ENCODE results near the gene SSC4D.
"Not testable (repeated sequence)": the region's sequence is repeated elsewhere in the genome, so short reads cannot be mapped to it uniquely, and the experiment has no call there.

The SSC4D gene

DNA sequence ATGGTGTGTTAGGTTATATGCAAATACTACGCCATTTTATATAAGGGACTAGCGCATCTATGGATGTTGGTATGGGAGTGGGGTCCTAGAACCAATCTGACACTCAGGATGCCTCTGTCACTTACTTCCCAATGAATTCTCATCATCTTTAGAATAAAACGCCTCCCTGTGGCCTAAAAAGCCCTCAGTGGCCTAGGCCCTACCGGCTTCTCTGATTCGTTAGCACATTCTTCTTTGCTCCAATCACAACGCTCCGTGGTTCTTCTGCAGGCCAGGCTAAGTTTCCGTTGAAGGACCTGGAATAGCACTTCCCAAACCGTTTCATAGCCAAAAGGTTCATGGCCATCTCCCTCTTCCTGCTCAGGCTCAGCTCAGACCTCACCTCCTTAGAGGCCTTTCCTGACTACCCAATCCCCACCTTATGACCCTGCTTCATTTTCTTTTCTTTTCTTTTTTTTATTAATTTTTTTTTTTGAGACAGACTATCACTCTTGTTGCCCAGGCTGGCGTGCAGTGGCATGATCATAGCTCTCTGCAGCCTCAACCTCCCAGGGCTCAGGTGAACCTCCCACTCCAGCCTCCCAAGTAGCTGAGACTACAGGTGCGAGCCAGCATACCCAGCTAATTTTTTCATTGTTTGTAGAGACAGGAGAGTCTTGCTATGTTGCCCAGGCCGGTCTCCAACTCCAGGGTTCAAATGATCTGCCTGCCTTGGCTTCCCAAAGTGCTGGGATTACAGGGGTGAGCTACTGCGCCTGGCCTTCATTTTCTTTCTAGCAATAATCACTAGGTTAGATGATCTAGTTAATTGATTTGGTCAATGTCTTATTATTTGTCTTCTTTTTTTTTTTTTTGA is 26.2 kb downstream of the SSC4D start:
- DNase-seq (ENCODE audit: low read depth in 3 of 3), result no peak

DNA sequence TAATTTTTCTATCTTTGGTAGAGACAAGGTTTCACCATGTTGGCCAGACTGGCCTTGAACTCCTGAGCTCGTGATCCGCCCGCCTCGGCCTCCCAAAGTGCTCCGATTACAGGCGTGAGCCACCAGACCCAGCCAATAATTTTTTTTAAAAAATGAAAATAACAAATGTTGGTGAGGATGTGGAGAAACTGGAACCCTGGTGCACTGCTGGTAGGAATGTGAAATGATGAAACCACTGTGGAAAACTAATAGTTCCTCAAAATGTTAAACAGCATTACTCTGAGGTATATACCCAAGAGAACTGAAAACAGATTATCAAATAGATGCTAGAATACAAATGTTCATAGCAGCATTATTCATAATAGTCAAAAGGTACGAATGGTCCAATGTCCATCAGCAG is 27.7 kb downstream of the SSC4D start:
- no peak for DNase-seq (ENCODE audit: low read depth in 3 of 3)

DNA sequence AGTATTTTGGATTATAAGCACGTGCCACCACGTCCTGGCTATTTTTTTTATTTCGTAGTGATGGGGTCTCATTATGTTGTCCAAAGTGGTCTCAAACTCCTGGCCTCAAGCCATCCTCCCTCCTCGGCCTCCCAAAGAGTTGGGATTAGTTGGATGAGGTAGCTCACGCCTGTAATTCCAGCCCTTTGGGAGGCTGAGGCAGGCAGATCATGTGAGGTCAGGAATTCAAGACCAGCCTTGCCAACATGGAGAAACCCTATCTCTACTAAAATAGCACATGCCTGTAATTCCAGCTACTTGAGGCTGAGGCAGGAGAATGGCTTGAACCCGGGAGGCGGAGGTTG is 28.9 kb downstream of the SSC4D start:
- no peak for DNase-seq (ENCODE audit: low read depth in 3 of 3)

DNA sequence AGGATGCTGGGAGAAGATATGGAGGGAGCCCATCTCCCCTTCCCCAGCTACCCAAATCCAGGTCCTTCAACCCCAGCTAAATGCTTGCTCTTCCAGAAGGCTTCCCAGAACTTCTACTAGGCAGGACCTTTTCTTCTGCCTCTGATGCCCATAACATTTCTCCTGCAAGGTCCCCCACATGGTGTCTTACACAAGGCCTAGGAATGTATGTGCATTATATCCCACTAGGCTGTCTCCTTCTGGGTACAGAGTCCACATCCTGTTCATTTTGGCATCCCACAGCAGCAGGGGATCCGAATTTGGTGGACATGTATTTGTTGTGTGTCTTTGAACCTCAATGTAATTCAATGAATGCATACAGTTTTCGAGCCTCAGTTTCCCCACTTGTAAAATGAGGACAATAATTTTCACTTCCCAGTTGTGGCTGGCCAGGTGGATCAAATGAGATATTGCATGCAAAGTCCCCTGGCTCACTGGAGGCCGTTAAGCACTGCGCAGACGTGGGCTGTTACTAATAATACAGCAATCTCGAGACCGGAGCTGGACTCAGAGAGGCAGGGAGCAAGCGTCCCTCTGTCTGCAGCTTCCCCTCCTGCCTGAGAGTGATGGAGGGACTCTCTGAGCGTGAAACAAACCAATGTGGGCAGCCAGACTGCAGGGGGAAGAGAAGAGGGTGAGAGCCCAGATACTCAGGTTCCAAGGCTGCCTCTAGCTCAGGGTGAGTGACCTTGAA is 32.1 kb downstream of the SSC4D start:
- DNase-seq (ENCODE audit: low read depth in 3 of 3), result no peak

DNA sequence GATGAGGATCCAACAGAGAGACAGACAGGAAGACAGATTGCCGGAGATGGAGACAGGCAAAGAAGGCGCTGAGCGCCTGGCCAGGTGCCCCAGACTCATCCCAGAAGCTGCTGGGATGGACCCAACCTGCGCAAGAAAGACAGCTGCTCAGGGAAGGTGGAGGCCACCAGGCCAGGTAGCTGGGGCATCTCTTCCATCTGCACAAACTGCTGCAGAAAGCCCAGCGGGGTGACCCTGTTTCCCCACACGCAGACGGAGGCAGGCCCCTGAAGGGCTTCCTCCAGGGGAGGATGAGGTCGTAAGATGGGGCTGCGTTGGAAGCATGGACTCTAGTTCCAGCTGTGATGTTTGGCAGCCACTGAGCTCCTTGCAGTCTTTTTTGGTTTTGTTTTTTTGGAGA is 34.2 kb downstream of the SSC4D start:
- no peak for DNase-seq (ENCODE audit: low read depth in 3 of 3)

DNA sequence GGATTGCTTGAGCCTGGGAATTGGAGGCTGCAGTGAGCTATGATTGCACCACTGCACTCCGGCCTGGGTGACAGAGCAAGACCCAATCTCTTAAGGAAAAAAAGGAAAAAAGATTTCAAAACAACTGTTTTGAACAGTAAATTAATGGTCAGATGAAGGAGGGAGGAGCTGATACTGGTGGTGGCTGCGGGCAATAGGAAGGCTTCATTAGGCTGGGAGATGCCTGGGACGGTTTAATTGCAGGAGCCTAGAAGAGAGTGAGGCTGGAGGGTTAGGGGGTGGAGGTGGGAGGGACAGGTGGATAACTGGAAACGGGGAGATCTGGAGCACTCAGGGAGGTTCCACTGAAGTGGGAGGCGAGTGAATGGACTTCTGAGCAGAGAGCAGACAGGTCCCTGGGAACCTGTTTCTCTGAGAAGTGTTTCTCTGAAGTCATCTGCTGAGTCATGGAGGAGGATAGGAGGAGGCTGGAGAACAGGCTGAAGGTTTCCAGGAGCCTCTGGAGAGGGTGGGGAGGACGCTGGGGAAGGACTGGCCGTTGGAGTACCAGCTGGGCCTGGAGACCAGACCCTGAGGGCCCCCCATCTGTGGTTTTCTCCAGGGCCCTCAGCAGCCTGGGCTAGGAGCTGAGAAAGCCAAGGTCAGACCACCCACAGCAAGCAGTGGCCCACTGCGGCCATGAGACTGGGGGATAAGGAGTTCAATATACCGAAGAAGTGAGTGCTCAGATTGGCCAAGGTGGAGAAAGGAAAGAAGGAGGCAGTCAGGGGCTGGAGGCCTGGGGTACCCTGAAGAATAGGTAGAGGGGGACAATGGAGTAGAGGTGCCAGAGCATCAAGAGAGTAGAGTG is 36.3 kb downstream of the SSC4D start:
- no peak for DNase-seq (ENCODE audit: low read depth in 3 of 3)

DNA sequence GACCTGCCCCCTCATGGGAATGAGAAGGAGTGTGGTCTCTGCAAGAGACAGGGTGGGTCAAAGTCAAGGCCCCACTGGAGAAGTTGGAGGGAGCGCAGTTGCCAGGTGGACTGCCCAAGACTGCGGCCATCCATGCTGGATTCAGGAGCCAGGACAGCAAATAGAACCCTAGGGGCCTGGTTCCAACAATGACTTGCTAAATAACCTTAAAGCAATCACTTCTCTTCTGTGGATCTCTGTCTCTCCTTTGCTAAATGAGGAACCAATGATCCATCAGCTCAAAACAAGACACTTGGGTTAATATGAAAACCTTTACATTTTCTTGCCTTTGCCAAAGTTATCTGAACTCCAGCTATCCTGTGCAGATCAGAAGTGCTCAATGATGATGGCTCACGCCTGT is 38.1 kb downstream of the SSC4D start:
- DNase-seq (ENCODE audit: low read depth in 3 of 3), result no peak

DNA sequence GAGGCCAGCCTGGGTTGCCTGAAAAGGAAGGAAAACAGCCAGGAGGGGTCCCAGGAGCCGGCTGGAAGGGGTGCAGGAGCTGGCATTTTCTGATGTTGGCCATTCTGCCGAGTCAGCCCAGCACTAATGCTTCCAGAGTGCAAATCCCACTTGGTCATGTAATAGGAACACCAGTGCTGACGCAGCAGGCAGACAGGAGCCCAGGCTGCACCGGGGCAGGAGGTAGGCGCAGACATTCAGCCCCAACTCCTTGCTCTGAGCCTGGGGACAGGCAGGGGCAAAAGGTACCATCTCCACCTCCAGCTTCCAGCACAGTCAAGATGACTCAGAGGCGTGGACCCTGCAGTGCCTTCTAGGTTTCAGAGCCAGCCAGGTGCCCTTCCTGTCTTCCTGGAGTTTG is 40.5 kb downstream of the SSC4D start:
- DNase-seq (ENCODE audit: low read depth in 3 of 3), result no peak

DNA sequence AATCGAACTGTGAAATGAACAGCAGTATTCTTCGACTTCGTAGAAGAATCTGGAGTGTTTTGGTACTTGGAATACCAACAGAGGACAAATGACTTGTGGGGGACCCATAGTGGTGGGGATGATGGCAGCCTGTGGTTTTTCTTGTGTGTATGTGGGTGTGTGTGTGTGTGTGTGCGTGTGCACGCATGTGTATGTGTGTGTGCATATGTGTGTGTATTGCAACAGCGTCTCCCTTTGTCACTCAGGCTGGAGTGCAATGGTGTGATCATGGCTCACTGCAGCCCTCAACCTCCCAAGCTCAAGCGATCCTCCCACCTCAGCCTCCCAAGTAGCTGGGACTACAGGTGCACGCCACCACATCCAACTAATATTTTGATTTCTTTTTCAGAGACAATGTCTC is 41.3 kb downstream of the SSC4D start:
- no peak for DNase-seq (ENCODE audit: low read depth in 3 of 3)

DNA sequence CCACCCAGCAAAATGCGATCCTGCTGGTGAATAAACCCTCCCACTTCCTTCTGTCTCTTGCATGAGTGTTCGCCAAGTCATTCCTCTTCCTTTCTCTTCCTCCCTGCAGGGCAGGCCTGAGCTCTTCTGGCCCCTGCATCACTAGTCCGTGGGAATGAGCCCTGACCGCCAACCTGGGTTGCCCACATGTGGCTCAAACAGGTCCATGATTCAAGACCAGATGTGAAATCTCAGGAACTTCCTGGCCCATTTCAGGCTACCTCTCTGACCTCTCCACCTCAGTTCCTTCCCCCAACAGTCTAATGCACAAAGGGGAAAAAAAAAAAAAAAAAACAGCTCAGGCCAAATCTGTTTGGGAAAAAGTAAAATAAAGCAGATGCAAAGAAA is 45.3 kb downstream of the SSC4D start:
- no peak for DNase-seq (ENCODE audit: low read depth in 3 of 3)

DNA sequence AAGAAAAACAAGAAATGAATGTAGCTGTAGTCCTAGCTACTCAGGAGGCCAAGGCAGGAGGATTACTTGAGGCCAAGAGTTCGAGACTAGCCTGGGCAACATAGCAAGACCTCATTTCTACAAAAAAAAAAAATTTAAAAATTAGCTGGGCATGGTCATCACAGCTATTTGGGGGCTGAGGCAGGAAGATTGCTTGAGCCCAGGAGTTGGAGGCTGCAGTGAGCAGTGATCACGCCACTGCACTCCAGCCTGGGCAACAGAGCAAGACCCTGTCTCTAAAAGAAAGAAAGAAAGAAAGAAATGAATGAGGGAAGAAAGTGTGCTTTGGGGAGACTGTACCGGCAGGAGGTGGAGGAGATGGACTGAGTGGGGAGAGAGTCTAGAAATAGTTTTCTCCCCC is 45.7 kb downstream of the SSC4D start:
- DNase-seq (ENCODE audit: low read depth in 3 of 3), result not testable (repeated sequence)

DNA sequence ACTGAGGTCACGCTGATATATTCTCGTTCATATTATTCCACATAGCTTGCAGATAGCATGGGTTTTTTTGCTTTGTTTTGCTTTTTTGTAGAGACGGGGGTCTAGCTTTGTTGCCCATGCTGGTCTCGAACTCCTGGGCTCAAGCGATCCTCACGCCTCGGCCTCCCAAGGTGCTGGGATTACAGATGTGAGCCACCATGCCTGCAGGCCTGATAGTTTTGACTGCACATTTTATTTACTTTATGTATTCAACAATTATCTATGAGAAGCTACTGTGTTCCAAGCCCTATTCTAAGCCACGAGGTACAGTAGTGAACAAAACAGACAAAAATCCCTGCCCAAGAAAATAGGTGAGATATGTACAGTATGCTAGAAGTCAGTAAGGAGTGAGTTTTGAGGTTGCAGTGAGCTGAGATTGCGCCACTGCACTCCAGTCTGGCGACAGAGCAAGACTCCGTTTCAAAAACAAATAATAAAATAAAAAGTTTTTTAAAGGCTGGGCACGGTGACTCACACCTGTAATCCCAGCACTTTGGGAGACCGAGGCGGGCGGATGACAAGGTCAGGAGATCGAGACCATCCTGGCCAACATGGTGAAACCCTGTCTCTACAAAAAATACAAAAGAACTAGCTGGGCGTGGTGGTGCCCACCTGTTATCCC is 49.4 kb downstream of the SSC4D start:
- no peak for DNase-seq (ENCODE audit: low read depth in 3 of 3)

DNA sequence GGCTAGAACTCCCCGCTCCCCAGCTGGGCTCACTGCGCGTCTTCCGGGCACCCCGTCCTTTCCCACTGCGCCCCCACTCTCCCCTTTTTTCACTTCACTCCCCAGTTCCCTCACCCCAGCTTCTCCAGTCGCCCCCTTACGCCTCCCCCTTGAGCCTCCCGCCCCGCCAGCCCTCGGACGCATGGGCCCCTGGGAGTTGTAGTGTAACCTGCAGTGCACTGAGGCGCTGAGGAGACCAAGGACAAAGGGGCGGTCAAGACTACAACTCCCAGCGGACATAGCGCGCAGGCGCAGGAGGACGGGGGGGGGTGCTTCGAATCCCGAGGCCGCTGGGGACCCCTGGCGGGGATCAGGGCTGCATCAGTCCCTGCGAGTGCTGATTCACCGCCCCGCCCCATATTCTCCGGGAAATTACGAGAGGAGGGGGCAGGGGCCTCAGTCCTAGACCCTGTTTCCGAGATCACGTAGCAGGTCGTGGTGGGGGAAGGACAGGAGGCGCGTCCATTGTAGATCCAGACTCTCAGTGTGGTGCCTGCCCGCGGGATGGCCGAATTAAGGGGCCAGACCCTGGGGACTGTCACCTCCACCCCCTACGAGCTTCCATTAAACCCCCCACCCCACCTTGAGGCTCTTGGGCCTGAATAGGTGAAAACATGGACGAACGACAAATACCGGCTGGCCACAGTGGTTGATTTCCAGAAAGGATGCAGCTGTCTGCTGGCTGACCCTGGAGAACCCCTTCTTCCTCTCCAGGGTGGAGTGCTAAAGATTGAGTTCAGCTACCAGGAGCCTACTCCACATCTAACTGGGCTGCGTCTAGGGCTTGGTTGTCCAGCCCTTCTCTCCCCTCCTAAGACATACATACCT is 50.2 kb downstream of the SSC4D start:
- peak; percentile 88 to 91 (median 88) for DNase-seq (ENCODE audit: low read depth in 3 of 3)

DNA sequence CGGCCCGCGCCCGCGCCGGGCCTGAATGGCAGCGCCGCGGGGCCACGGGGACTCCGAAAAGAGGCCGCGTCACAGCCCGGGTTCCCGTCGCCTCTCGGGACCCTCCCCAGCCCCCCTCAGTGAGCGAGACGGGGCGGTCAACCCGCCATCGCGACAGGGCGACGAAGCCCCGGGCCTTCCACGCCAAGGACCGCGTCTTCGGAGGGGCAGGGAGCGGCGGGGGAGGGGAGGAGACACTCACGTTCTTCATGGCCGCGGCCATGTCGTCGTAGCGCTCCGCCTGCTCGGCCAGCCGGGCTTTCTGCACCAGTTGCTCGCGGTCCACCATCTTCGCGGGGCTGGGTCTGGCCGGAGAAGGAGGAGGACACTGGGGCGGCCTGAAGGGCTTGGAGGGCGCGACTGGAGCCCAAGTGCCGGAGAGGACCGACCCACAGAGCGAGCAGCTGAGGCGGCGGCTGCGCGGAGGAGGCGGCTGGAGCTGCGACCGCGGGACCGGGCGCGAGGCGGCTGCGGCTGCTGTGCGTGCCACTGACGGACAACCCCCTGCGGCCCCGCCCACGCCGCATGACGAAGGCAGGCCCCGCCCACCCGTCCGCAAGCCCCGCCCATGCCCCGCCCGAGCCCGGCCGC is 50.9 kb downstream of the SSC4D start, which contains the start of gene YWHAG:
YWHAG (minus strand) TSS at position 511 of the 630 bp plus-strand sequence; CDS start at position 328, 183 bp downstream.
- DNase-seq (ENCODE audit: low read depth in 3 of 3), result peak; percentile 70 to 85 (median 83)

DNA sequence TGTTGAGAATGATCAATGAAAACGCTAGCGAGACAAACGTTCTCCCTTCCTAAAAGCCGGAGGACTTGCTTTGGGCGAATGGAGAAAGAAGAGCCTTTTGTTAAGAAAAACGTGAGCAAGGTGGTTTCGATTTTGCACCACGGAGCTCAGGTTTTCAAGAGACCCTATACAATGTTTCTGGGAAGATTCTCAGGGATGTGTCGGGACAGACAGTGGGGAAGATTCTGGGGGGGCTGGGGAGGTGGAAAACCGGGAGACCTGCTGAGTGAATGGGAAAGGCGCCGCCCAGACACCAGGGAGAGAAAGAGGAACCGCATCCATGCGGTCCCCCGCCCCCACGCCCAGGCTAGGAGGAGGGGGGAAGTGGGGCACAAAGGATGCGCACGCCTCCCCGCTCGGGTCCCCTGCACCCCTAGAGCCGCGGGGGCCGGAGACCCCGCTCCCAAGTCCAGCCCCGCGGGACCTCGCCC is 51.5 kb downstream of the SSC4D start:
- DNase-seq (ENCODE audit: low read depth in 3 of 3), result peak; percentile 17 to 47 (median 19)

DNA sequence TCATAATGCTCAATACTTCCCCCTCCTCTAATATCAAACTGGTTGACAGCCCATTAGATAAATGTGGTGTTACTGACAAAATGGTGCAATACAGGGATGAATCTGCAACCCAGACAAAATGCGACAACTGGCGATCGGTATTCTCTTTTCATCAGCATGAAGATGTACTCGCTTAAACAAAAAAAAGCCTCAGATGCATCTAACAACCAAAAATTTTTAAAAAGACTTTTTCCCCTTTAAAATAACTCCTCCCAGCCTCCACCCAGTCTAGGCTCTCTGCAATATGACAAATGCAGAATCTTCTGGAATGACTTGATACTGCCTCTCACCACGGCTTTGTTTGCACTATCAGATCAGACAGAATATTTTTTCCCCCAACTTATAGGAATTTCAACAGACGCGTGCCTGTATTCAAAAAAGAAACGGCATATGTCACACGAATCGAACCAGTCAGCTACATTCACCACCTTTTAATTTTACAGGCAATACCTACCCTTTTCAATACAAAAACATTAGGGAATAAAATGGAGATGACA is 52.0 kb downstream of the SSC4D start:
- DNase-seq (ENCODE audit: low read depth in 3 of 3), result no peak

DNA sequence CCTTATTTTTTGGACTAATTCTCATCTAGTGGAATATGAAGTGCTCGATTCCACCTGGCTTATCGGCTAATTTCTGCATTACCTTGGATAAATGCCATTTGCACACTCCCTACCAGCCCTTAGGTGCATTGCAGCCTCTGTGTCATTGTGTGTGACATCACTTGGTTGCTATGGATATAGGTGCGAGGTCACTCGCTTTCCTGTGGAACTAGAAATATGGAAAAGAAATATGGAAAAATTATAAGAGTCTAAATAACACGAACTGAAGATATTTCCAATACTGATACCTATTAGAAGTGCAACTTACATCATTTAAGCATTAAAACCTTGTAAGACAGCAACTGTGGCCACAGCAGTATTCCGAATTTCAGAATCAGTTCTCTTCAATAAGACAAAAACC is 52.7 kb downstream of the SSC4D start:
- DNase-seq (ENCODE audit: low read depth in 3 of 3), result no peak

DNA sequence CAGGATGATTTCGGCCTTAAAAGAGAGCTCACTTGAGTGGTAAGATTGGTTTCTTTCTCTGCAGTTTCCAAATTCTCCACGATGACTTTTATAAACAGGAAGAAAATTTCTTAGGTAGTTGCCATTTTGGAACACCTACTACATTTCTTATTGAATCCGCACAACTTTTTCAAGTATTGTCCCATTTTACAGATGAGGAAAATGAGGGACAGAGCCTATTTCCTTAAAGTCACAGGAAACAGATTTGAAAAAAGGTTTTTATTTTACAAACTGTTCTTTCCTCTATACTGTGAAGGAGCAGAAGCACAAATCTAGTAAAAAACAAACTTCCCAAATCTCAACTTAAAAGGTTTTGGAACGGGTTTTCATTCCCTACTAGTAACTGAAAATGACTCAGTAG is 53.4 kb downstream of the SSC4D start:
- DNase-seq (ENCODE audit: low read depth in 3 of 3), result no peak

DNA sequence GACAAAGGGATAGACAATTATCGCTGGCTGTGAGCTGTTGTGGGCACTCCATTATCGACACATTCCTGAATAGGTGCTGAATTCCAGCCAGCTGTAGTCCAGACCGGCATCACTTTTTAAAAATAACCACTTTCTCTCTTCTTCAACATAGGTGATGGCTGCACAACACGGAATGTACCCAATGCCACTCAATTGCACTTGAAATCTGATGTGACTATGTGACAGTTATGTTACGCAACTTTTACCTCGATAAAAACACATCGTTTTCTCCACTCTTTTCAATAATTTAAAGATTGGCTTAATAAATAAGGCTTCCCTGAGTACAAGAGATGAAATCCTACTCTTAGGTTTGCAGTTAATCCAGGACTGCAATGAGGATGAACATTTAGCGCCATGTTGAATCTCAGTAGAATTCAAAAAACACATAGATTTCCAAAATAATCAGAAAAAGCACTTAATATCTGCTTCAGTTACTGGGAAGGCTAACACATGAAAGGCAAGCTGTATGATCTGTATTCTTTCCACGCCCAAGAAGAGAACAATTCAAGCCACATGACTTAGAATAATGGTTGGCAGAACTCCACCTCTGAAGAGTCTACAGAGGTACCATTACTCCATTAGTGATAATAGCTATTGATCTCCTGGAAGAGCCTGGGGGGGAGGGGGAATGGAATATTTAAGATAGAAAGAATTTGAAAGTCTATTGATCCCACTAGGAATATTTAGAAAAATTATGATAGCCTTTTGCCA is 54.3 kb downstream of the SSC4D start:
- DNase-seq (ENCODE audit: low read depth in 3 of 3), result no peak
